Stimulated activated CD4-positive, alpha-beta T cell treated with anti-CD3 and anti-CD28 coated beads, Interleukin-4, amount 100 ng/mL, for 24 hours (primary cell): ENCODE data around the gene MAGEA3.
"Not testable (repeated sequence)": the region's sequence is repeated elsewhere in the genome, so short reads cannot be mapped to it uniquely, and the experiment has no call there.

Experiments used
- DNase-seq: peaks from one replicate; pipeline ENCODE4 v3.0.0-alpha.2; 2020

The MAGEA3 gene

GRCh38 chrX:152736528-152736927 is 37.9 kb downstream of the MAGEA3 start:
- not testable (repeated sequence) for DNase-seq

- no peak for DNase-seq
Measured at GRCh38 chrX:152738560-152738959, 40.0 kb downstream of the MAGEA3 start.
